HG03280 (cell line): ENCODE measurements around the gene SGPP1.
"Not testable (repeated sequence)": the region's sequence is repeated elsewhere in the genome, so short reads cannot be mapped to it uniquely, and the experiment has no call there.

Experiments
- ATAC-seq: cut with Tn5 transposase; IDR thresholded peaks from one replicate; pipeline ENCODE4 v1.9.1; 2021; ENCODE audit warnings: mild to moderate bottlenecking, moderate library complexity; ENCODE audit not compliant: unreplicated experiment

SGPP1 gene

DNA sequence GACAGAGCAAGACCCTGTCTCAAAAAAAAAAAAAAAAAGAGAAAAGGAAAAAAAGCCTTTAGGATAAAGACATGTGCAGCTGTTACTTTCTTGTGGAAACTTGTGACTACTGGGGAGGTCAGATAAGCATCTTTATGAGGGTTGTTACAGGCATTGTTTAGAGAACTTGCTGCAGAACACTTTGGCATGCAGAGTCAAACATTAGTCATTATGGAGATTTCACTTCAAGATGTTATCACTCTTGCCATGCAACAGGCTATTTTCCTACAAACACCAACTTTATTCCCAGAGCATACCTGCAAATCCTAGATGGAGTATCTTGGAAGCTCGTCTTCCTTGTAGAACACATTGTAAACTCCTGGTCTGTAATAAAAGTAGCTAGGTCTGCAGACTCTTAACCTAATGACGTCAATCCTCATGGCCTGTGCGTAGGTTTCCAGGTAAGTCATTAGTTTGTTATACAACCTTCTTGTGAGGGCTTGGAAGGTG, 49.9 kb downstream of the SGPP1 start:
- no peak for ATAC-seq

GRCh38 chr14:63676615-63677014, 51.2 kb downstream of the SGPP1 start:
- ATAC-seq = no peak

DNA sequence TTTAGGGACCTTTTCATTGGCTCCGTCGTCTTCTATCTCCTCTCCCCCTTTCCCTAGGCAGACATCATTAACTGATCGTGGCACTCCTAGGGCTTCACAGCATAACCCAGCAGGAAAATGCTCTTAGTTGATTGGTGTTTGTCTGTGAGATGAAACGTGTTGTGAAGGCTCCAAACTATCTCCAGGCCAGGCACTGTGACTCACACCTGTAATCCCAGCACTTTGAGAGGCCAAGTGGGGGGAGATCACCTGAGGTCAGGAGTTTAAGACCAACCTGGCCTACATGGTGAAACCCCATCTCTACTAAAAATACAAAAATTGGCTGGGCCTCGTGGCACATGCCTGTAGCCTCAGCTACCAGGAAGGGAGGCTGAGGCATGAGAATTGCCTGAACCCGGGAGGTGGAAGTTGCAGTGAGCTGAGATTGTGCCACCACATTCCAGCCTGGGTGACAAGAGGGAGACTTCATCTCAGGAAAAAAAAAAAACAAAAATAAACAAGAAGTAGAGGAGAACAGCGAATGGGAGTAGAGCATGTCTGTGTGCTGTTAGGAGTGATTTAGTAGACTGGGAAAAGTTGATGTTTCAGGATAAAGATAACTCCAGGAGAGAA, 53.9 kb downstream of the SGPP1 start:
- ATAC-seq = no peak

DNA sequence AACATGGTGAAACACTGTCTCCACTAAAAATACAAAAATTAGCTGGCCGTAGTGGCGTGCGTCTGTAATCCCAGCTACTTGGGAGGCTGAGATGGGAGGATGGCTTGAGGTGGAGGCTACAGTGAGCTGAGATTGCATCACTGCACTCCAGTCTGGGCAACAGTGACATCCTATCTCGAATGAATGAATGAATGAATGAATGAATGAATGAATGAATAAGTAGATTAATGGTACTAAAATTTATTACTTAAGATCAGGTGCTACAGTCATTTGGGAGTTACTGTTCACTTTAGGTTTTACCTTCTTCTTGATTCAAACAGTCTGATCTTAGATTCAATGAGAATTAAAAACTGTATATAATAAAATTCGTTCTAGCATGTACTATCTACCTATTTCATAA, 54.6 kb downstream of the SGPP1 start:
- no peak for ATAC-seq

DNA sequence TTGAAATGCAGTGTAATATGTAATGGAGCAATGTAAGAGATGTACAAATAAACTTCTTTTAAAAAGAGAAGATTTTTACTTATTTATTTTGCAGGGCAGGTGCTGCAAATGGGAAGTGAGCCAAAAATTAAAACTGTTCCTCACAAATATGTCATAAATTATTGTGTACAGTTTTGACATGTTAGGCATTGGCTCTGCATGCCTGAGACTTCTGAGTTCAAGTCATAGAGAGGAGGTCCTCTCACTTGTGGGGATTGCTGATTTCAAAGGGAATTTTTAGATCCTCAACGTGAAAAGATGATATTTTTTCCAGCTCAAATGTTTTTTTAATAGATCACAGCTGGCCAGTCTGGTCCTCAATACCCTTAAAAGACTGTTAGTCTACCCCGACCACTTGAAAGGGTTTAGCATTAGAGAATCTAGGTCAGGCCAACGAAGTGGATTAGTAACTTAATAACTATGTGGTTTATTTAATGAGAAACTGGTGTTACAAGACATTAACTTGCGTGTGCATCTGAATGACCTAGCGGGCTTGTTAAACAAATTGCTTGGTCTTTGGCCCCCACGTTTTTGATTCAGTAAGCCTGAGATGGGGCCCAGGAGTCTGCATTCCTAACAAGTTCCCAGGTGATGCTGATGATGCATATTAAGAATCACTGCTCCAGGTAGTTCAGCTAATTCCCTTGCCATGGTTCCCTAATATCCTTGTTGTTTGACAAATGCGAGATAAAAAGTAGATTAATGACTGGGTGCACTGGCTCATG, 55.3 kb downstream of the SGPP1 start:
- ATAC-seq = no peak

DNA sequence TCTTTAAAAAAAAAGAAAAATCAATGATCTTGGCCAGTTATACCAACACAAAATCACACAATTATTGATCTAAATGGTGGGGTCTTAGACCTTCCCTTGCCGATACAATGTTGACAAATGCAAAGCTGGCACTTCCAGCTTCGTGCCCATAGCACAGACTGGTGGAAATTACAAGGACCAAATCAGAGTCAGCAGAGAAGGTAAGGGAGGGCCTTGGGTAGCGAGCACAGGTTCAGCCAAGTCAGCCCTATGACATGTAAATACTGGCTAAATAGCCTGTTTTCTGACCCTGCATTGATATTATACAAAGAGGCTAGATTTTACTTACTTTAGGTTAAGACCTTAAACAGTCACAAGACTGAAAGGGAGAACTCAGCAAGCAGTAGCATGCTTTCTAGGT, 55.9 kb downstream of the SGPP1 start:
- ATAC-seq = no peak

- ATAC-seq = no peak
These were observed 57.2 kb downstream of the SGPP1 start for GRCh38 chr14:63670692-63671091.

- ATAC-seq = no peak
These were observed 61.5 kb downstream of the SGPP1 start for GRCh38 chr14:63666335-63666734.

GRCh38 chr14:63663428-63664341, 64.2 kb downstream of the SGPP1 start:
- ATAC-seq = no peak

DNA sequence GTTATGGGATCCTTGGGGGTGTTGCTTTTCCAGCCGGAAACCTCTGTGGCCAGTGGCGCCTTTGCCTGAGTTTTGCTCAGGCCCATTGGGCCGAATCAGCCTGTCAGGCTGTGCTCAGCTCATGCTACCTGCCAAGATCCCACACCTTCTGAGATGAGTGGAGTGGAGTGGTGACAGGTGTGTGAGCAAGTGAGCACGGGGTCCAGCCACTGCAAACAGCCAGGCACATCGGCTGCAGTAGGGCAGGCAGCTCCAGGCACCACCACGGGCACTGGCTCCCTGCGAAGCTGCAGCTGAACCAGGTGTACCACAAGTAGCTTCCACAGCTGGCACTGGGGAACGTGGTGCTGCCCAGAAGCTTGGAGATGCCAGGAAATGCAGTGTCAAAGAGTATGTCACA, 65.1 kb downstream of the SGPP1 start:
- no peak for ATAC-seq

GRCh38 chr14:63661881-63662280, 66.0 kb downstream of the SGPP1 start:
- not testable (repeated sequence) for ATAC-seq

DNA sequence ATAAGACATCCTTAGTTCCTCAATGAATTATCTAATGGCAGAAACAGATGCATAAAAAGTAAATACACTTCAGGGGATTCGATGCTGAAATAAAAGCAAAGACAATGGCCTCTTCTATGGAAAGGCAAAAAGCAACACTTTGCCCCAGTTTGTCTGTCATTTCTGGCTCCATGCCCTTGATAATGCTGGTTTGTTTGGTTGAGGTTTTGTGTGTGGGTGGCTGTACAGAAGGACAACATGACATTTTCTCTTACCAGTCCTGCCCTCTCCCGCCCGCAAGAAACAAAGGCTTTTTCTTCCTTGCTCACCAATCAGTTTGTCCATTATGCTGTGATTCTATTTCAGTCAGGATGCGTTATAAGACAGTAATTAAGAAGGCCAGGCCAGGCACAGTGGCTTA, 68.1 kb downstream of the SGPP1 start:
- ATAC-seq = no peak

DNA sequence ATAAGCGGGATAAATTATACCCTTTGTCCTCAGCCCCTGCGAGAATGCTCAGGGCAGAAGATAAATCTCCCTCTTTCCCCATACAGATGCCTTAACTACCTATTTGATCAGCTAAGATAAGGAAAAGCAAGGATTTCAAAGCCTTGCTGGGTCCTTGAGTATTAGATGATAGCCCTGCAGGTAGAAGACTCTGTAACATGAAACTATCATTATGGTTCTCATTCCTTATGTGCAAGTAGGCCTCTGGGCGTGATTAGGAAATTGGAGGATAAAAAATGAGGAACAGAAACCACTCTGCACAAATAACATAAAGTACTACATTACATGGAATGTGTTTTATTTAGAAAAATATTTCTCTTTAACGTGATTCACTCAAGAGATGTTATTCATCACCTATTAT, 71.7 kb downstream of the SGPP1 start:
- no peak for ATAC-seq

DNA sequence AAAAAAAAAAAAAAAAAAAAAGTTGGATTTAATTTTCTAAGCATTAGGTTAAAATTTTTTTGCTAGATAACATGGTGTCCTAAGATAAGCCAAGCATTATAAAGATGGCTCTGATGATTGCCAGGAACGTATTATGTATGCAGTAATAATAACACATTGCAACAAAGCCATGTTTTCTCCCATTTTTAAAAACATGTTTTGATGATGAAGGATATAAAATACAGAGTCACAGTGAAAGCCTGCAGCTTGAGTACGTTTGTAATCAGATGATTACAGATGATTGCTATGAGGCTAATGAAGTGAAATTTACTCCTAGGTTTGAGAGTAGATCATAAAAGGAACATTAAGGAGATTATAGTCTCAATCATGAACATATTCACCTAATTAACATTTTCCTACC, 72.9 kb downstream of the SGPP1 start:
- no peak for ATAC-seq

DNA sequence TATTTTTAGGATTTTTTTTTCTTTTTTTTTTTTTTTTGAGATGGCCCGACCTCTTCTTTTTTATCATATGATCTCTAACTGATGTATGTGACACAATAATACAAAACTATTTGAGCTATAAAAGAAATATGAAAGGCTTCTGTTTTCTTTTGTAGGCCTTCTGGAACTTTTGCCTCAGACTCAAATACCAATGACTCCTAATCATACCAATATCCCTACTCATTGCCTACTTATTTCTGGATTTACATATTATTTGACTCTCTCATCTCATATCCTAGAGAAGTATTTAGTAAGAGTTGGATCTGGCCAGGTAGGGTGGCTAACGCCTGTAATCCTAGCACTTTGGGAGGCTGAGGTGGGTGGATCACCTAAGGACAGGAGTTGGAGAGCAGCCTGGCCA, 73.5 kb downstream of the SGPP1 start:
- no peak for ATAC-seq

DNA sequence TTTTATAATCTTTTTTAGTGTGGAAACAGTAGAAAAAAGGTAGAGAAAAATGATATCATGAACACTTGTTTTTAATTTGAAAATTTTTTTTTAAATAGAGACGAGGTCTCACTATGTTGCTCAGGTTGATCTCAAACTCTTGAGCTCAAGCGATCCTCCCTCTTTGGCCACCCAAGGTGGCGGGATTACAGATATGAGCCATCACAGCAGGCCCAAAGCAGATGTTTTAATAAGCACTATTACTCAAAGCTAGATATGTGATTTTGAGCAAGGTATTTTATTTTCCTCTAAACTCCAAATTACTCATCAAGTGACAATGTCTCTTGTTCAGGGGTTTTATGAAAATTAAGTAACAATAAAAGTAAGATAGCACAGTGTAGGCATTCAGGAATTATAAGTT, 75.5 kb downstream of the SGPP1 start:
- ATAC-seq = no peak

DNA sequence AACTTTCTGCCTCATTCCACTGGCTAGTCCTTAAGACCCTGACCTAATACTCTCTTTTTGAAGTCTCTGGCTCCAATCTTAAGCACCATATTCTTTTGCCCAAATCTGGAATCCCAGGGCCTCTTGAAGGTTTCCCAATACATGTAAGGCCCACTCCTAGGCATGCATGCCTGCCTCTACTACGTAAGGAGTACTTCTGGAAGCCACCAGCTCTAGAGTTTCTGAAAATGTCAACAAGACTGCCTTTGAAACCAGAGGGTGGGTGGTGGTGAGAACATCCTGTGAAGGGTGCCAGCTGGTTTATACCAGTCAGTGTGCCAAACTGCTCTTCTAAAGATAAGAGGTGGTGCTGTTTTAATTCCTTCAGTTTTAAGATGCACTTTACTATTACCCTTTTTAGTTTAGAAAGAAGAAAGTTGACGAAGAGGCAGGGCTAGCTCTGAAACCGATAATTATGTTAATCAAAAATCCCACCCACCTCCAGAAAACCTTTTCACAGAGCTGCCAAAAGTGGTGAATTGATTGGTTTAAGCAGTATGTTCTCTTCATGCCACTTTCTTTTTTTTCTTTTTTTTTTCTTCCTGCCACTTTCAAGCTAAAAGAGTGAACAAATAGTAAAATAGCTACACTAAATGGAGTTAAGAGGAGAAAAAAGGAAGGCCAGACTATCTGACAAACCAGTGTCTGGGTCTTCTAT, 77.5 kb downstream of the SGPP1 start:
- ATAC-seq = no peak

DNA sequence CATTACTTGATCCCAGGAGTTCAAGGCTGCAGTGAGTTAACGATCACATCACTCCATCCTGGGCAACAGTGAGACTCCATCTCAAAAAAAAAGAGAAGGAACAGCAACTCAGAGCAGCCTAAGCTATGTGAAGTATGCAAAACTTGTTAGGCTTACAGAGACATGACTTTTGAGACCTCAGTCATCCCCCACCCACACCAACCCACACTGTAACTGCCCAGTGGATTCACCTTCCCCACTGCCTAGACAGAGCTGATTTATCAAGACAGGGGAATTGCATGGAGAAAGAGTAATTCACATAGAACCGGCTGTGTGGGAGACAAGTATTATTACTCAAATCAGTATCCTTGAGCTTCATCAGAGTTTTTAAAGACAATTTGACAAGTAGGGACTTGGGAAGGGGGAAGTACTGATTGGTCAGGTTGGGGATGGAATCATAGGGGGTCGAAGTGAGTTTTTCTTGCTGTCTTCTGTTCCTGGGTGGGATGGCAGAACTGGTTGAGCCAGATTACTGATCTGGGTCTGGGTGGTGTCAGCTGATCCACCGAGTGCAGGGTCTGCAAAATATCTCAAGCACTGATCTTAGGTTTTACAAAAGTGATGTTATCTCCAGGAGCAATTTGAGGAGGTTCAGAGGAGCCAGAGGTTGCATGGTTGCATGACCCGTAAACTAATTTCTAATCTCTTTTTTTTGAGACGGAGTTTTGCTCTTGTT, 80.0 kb downstream of the SGPP1 start:
- no peak for ATAC-seq

DNA sequence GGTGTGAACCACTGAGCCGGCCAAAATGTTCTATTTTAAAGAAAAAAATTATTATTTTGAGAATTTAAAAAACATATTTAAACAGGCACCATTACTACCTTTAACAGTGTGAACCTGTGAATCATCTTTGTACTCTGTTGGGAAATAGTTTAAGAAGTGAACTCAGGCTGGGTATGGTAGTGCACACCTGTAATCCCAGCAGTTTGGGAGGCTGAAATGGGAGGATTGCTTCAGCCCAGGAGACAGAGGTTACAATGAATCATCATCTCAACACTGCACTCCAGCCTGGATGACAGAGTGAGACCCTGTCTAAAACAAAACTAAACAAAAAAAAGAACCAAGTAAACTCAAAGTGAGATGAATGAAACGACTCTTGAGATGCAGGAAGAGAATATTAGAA, 83.1 kb downstream of the SGPP1 start:
- no peak for ATAC-seq

GRCh38 chr14:63642656-63643382, 85.0 kb downstream of the SGPP1 start:
- ATAC-seq = no peak
